ENCODE data around the gene INPP5D.

The INPP5D gene

DNA sequence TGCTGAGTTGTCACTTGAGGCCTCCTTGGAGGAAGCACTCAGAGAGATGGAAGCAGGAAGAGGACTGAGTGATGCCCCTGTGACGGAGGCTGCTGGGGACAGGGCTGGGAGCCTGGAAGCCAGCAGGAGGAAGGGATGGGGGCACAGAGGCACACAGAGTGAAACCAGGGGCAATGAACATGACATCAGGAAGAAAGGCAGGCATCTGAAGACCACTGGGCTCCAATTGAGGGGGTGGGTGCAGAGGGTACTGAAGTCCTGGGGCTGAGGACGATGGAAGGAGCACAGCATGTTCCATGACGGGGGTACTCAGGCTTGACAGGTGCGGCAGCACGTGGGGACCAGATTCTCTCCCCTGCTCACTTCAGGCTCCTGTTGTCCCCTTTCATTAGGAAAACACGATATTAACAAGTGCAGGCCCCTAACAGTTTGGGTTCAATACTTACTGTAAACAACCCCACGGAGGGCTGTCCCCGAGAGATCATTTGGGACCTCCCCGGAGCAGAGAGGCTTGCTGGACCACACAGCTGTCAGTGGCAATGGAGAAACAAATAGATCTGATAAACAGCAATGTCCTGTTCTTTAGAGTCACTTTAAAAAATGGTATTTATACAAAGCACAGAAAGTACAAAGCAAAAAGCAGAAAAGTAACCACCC lies 8.7 kb downstream of the INPP5D start:
- in situ Hi-C loops (cut with MboI; ENCODE audit: low sequenced_read_pairs): no loop called here

DNA sequence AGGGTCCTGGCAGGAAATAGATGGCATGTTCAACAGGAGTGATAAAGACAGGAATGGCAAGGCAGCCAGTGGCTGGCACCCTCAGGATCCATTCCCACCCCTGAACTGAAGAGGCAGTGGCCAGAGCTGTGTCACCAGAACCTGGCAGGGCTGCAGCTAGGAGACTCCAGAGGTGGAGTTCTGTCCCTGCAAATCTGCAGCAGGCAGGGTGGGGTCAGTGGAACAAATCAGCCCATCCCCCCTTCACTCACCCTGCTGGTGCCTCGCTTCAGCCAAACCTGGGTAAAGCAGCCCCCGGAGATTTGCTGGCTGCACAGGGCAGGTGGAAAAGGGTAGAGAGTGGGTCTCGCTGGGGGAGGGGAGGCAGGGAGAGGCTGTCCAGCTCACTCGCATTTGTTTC lies 12.7 kb downstream of the INPP5D start:
- in situ Hi-C loops (cut with MboI; ENCODE audit: low sequenced_read_pairs): no loop called here

GRCh38 chr2:233074106-233074505 lies 14.0 kb downstream of the INPP5D start:
- in situ Hi-C loops (cut with MboI; ENCODE audit: low sequenced_read_pairs): no loop called here

- in situ Hi-C loops (cut with MboI; ENCODE audit: low sequenced_read_pairs): no loop called here
Observed at GRCh38 chr2:233075141-233075965, 15.2 kb downstream of the INPP5D start.

DNA sequence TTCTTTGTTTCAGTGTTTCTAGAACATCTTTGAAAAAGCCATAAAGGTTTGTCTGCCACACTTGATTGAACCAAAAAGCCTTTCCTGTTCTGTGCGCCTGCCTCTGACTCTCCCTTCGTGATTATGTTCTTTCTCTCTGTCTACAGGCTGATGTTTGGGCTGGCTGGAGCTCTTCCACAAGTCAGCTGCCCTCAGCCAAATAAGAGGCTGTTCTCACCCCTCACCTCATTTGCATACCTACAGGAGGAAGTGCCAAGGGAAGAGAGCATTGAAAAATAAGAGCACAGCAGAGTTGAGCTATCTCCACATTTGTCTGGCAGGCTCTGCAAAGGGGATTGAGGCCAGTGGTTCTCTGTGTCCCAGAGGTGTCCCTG lies 15.8 kb downstream of the INPP5D start:
- in situ Hi-C loops (cut with MboI; ENCODE audit: low sequenced_read_pairs): no loop called here

GRCh38 chr2:233076749-233077148 lies 16.6 kb downstream of the INPP5D start:
- in situ Hi-C loops (cut with MboI; ENCODE audit: low sequenced_read_pairs): no loop called here

DNA sequence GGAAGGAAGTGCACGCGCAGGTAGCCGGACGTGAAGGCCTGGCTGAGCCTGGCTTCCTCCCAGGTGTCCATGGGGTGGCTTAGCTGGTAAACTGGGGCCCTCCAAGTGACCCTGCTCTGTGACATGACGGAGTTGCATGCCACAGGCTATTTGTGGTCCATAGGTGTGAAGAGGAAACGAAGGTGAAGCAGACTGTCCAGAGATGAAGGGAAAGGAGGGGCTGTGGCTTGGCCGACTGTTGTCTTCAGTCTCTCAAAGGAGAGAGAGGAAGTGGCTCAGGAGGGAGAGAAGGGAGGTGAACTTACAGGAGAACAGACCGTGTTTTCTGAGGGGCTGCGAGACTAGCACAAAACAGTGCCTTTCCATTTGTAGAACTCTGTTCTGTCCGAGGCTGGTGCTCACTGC lies 19.3 kb downstream of the INPP5D start:
- in situ Hi-C loops (cut with MboI; ENCODE audit: low sequenced_read_pairs): no loop called here

GRCh38 chr2:233079953-233080835 lies 20.1 kb downstream of the INPP5D start:
- in situ Hi-C loops (cut with MboI; ENCODE audit: low sequenced_read_pairs): no loop called here

DNA sequence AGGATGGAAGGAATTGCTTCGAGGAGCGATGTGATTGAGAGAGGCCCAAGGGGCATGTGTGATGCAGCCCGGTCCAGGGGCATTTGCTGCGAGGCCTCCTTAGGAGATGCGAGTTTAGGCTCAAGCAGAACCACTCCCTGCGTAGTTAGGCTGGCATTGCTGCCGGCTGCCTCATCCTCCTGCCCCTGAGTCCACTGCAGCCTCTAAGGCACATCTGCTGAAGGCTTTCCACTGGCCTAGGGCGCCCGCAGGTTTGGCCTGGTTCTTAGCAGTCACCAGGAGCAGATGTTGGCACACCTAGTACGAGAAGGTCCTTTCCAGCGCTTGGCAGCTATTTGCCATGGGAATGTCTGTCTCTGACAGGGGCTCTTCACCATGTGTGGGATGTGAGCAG lies 20.7 kb downstream of the INPP5D start:
- in situ Hi-C loops (cut with MboI; ENCODE audit: low sequenced_read_pairs): no loop called here

- in situ Hi-C loops (cut with MboI; ENCODE audit: low sequenced_read_pairs): no loop called here
Observed at GRCh38 chr2:233081232-233081730, 21.1 kb downstream of the INPP5D start.

- in situ Hi-C loops (cut with MboI; ENCODE audit: low sequenced_read_pairs): no loop called here
Observed at GRCh38 chr2:233081731-233082221, 21.6 kb downstream of the INPP5D start.

GRCh38 chr2:233082222-233082930 lies 22.2 kb downstream of the INPP5D start:
- in situ Hi-C loops (cut with MboI; ENCODE audit: low sequenced_read_pairs): no loop called here

DNA sequence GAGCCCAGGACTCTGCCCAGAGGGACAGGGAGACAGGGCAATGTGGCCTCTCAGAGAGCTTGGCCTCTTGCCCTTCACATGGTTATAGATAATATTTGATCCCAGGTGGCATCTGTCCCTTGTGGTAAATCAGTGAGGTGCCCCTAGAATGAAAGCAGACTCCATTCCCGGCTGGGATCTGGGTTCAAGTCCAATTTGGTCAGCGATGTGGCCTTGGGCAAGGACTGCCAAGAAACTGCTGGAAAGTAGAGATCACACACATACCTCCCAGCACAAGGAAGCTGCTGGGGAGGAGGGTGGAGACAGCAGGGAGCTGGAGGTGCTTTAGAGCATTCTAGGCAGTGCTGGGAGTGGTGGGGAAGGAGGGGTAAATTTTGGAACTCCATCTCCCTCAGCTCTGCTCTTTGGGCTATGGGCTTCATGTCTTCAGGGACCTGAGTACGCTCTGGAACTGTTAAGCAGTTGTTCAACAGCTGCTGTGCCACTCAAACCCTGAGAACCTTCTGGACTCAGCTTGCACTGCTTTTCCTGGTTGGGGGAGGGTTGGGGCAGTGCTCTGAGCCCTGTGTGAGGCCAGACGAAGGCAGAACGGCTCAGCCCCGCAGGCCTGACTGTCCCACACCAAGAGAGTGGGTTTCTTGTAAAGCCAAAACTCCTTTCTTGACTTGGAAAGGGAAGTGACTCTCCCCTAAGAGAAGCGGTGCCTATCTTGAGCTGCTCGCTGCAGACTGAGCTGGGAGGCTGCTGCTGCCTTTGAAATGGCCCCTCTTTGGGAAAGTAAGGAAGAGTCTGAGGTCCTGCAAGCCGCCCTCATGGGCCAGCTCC lies 23.0 kb downstream of the INPP5D start:
- in situ Hi-C loops (cut with MboI; ENCODE audit: low sequenced_read_pairs): no loop called here

GRCh38 chr2:233083782-233084181 lies 23.6 kb downstream of the INPP5D start:
- in situ Hi-C loops (cut with MboI; ENCODE audit: low sequenced_read_pairs): no loop called here

DNA sequence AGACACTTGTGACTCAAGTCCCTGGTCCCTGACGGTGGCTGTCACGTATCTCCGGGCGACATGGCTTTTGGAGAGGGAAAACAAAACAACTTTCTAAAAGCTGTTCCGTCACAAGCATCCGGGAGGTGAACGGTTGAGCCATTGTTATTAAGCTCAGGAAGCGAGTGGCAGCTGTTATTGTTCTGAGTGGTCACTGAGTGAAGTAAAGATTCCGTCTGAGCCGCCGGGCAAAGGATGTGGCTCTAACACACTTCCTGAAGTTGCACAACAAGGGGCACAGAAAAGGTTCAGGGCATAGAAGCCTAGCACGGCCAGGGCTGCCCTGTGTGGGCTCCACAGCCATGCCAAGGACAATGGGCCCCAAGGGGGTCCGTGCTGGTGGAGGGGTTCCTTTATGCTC lies 24.3 kb downstream of the INPP5D start:
- in situ Hi-C loops (cut with MboI; ENCODE audit: low sequenced_read_pairs): no loop called here

GRCh38 chr2:233085037-233085838 lies 25.1 kb downstream of the INPP5D start:
- in situ Hi-C loops (cut with MboI; ENCODE audit: low sequenced_read_pairs): no loop called here

- in situ Hi-C loops (cut with MboI; ENCODE audit: low sequenced_read_pairs): no loop called here
Observed at GRCh38 chr2:233085839-233086150, 25.7 kb downstream of the INPP5D start.

GRCh38 chr2:233087713-233088112 lies 27.6 kb downstream of the INPP5D start:
- in situ Hi-C loops (cut with MboI; ENCODE audit: low sequenced_read_pairs): no loop called here

- in situ Hi-C loops (cut with MboI; ENCODE audit: low sequenced_read_pairs): no loop called here
Observed at GRCh38 chr2:233088972-233089345, 28.8 kb downstream of the INPP5D start.
